Right renal cortex interstitium (tissue), 3 donors: ENCODE data around the gene ATG9A. TPM values are rescaled to one million over a fixed set of nuclear protein-coding genes. Genes with fewer than 3 reads are reported as not detected.
"Not testable (repeated sequence)": the region's sequence is repeated elsewhere in the genome, so short reads cannot be mapped to it uniquely, and the experiment has no call there.

Experiments
- DNase-seq, 3 donors: peaks; one replicate each; pipeline ENCODE4 v3.0.0-alpha.2; 2013; ENCODE audit warnings: low read depth in 3 of 3, low spot score in 2 of 3
- polyA plus RNA-seq, 3 donors: library from polyadenylated mRNA; unstranded; fragments of 120-200 nt; gene quantifications; one replicate each; pipeline ENCODE4 v1.2.1, GENCODE V29; 2013; ENCODE audit not compliant: insufficient read length in 3 of 3

ATG9A gene, protein sequence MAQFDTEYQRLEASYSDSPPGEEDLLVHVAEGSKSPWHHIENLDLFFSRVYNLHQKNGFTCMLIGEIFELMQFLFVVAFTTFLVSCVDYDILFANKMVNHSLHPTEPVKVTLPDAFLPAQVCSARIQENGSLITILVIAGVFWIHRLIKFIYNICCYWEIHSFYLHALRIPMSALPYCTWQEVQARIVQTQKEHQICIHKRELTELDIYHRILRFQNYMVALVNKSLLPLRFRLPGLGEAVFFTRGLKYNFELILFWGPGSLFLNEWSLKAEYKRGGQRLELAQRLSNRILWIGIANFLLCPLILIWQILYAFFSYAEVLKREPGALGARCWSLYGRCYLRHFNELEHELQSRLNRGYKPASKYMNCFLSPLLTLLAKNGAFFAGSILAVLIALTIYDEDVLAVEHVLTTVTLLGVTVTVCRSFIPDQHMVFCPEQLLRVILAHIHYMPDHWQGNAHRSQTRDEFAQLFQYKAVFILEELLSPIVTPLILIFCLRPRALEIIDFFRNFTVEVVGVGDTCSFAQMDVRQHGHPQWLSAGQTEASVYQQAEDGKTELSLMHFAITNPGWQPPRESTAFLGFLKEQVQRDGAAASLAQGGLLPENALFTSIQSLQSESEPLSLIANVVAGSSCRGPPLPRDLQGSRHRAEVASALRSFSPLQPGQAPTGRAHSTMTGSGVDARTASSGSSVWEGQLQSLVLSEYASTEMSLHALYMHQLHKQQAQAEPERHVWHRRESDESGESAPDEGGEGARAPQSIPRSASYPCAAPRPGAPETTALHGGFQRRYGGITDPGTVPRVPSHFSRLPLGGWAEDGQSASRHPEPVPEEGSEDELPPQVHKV
- polyA plus RNA-seq, result 10 to 100 TPM; 43.8 to 51.1 (median 46.8) TPM

- peak; percentile 88 to 97 (median 95) for DNase-seq
Observed at GRCh38 chr2:219229305-219230058, at the start of gene ATG9A, which contains the start of gene ANKZF1. Gene ATG9A (minus strand): TSS chr2:219229636. CDS start chr2:219228024, 1,612 bp downstream. Gene ANKZF1 (plus strand): TSS chr2:219229806. CDS start chr2:219230258, 452 bp downstream.

DNA sequence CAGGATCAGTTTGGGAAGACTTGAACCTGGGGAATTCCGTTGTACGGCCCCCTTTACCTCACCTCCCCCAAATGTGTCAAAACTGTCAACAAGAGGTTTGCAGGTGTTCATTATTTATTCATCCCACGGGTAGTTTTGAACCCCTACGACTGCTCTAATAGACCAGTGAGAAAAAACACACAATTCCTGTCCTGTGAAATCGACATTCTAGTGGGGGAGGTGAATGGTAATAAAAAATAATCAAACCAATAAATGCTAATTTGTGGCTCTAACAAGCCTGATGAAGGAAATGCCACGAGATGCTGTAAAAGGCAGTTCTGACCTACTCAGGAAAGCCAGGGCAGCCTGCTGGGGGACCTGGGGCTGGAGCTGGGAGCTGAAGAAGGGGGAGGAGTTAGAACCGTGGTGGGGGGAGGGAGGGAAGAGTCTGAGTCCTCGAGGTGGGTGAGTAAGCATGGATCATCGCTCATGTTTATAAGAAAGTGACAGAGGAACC is 49.3 kb upstream of the ATG9A start:
- peak in 1 of 3 donors; percentile 73 for DNase-seq

DNA sequence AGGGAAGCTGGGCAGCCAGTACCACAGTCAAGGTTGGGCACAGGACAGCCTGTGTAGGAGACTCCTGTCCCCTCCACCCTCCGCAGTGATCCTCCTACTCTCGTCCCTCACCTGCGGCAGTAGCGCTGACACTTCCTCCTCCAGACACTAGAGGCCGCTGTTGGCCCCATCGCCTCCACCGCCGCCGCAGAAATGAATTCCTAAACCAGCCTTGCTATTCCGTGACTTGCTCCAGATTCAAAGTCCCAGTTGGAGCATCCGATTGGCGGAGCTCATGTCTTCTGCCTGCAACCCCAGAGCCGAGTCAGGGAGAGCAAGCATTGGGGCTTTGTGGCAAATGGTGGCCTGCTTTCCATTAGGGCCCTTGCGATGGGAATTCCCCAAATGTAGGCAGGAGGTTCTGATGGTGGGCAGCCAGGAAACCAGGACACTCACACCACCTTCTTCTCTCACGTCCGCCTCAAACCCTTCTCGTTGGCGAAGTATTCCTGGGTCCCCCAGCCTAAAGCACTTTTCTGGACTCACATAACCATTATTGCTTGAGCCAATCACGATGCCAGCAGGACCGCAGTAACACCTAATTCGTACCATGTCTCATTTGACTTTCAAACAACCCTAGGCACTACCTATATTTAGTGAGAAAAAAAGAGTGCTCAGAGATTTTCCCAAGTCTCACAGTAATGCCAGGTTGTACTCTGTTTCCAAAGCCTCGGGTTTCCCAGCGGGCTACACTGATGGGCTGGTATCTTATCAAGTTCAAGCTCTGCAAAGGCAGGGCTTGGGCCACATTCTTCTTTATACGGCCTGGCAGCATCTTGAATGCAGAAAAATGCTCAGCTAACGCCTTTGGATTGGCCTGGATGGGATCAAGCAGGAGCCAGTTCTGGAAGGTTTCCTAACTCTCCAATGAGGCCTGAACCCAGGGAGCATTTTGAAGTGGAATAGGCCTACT is 48.5 kb upstream of the ATG9A start:
- DNase-seq, result peak in 1 of 3 donors; percentile 65

GRCh38 chr2:219274361-219274921 is 45.0 kb upstream of the ATG9A start:
- no peak for DNase-seq

GRCh38 chr2:219273937-219274336 is 44.5 kb upstream of the ATG9A start:
- DNase-seq, result no peak

- no peak for DNase-seq
Observed at GRCh38 chr2:219272995-219273394, 43.6 kb upstream of the ATG9A start.

DNA sequence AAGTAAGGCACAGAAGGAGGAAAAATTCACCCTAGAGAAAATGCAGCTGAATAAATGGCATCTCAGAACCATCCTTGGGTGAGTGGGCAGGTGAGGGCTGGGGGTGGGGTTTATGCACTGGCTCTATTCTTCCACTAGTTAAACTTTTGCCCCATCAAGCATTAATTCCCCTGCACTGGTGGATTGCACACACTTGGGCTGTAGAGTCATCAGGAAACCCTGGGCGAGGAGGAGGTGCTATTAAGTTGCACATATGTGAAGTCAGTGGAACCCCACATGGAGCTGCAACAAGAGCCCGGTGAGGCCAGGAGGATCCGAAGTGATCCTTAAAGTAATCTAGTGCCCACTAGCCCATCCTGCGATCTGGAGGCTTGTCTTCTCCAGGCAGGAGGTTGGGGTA is 42.9 kb upstream of the ATG9A start:
- DNase-seq, result no peak

DNA sequence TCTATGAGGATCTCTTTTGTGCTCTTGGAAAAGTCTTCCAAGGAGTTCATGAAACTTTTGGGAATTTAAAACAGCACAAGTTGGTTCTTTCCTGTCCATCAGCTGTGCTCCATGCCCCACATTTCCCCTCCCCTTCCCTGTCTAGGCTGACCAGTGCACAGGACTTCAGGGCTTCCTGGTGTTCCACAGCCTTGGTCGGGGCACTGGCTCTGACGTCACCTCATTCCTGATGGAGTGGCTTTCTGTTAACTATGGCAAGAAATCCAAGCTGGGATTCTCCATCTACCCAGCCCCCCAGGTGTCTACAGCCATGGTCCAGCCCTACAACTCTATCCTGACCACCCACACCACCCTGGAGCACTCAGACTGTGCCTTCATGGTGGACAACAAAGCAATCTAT is 41.6 kb upstream of the ATG9A start:
- no peak for DNase-seq

GRCh38 chr2:219270055-219270372 is 40.6 kb upstream of the ATG9A start:
- no peak for DNase-seq

- no peak for DNase-seq
Observed at GRCh38 chr2:219269362-219270054, 40.1 kb upstream of the ATG9A start.

DNA sequence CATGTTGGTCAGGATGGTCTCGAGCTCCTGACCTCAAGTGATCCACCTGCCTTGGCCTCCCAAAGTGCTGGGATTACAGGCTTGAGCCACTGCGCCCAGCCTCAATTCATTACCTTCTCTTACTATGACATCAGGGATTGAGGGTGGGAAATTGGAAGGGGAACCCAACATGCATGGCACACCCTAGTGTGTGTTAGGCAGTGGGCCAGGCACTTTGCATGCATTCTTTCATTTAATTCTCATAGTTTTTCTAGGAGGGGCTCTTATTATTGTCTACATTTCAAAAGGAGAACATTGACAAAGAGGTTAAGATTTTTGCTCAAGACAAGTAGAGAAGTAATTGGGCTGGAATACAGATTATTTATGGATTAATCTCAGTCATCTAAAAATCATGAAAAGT is 38.9 kb upstream of the ATG9A start:
- no peak for DNase-seq

DNA sequence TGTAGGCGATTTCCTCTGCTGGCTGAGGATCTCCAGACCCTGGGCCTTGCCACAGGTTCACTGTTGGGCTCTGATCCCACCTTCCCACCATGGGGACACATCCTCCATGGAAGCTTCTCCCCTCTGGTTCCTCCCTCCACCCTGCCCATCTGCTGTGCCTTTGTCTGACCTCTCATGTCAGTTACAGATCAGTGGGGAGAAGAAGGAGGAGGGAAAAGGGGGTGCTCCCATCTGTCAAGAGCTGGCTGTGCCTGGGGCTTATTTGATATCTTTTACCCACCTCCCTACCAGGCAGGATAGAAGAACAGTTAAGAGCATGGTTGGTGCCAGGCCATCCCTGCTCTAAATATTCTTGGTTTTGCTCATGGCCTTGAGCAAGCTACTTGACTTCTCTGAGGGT is 37.5 kb upstream of the ATG9A start:
- DNase-seq, result no peak

GRCh38 chr2:219266232-219266631 is 36.8 kb upstream of the ATG9A start:
- no peak for DNase-seq

DNA sequence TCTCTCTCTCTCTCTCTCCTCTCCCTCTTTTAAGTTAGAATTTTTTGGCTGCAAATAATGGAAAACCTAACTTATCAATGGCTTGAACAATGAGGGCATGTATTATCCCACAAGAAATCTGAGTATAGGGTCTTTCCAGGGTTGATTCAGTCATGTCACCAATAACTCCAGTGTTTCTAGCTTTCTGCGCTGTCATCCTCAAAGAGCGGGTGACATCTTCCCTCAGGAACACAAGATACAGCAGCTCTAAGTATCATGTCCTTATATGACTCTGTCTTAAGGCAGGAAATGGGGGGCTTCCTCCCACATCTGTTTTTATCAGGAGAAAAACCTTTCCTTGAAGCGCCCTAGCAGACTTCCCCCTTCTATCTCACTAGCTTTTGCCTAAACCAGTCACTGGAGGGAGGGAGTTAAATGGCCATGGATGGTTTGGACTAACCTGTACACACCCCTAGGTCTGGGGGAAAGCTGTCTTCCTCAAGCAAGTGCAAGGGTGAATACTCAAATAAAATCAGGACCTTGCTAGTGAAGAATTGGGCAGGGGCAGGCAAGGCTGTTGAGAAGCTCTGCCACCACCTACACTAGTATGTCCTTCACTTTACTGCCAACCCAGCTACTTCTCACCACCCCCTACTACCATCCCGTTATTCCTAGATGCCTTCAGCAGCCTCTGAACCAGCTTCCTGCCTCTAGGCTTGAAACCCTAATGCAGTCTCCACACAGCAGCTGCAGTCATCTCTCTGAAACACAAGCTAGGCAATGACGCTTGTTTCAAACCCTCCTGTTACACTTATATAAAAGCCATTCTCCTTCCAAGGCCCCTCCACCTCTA is 31.8 kb upstream of the ATG9A start:
- DNase-seq, result no peak

DNA sequence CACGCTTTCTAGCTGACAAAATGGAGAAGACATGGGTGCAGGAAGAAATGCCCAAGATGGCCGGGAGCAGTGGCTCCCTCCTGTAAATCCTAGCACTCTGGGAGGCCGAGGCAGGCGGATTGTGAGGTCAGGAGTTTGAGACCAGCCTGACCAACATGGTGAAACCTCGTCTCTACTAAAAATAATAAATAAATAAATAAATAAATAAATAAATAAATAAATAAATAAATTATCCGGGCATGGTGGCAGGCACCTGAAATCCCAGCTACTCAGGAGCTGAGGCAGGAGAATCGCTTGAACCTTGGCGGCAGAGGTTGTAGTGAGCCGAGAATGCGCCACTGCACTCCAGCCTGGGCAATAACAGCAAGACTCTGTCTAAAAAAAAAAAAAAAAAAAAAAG is 29.5 kb upstream of the ATG9A start:
- DNase-seq, result not testable (repeated sequence)

GRCh38 chr2:219254590-219255201 is 25.3 kb upstream of the ATG9A start:
- no peak for DNase-seq

- DNase-seq, result no peak
Observed at GRCh38 chr2:219253753-219254589, 24.5 kb upstream of the ATG9A start, which contains the start of gene TUBA4A. Gene TUBA4A (minus strand): TSS chr2:219253918. CDS start chr2:219253858, 60 bp downstream.
